GM12891 (cell line): ENCODE results near the gene CCDC9B.

Source experiments
- DNase-seq: peaks from one replicate; pipeline ENCODE4 v3.0.0; 2011; ENCODE audit warnings: low spot score; ENCODE audit not compliant: insufficient read length
- FAIRE-seq: peaks from 2 replicates; lab custom pipeline; 2011; peaks lifted over from hg19 to GRCh38; lab: Jason Lieb, UNC
- PAX5 ChIP-seq: IDR thresholded peaks from 2 replicates; pipeline ENCODE4 v1.6.1; 2011; ENCODE audit warnings: low read length, moderate library complexity, mild to moderate bottlenecking; ENCODE audit not compliant: insufficient read depth, severe bottlenecking
- POLR2A ChIP-seq: IDR thresholded peaks from 2 replicates; pipeline ENCODE4 v1.6.1; 2011; ENCODE audit warnings: low read depth, low read length, control low read depth
- POLR2AphosphoS5 ChIP-seq: IDR thresholded peaks from 2 replicates; pipeline ENCODE4 v1.6.1; 2011; ENCODE audit warnings: low read depth, low read length, control low read depth
- POU2F2 ChIP-seq: IDR thresholded peaks from 2 replicates; pipeline ENCODE4 v1.6.1; 2011; ENCODE audit warnings: low read depth, mild to moderate bottlenecking, control low read depth, low read length, moderate library complexity
- SPI1 ChIP-seq: IDR thresholded peaks from 2 replicates; pipeline ENCODE4 v1.6.1; 2011; ENCODE audit warnings: low read depth, low read length, control low read depth
- TAF1 ChIP-seq: IDR thresholded peaks from 2 replicates; pipeline ENCODE4 v1.6.1; 2011; ENCODE audit warnings: low read depth, low read length, control low read depth

The CCDC9B gene

GRCh38 chr15:40320931-40321371, 19.8 kb downstream of the CCDC9B start:
- no peak for DNase-seq
- TF ChIP-seq POLR2AphosphoS5 = no peak
- no peak for TF ChIP-seq PAX5
- no peak for TF ChIP-seq SPI1
- TF ChIP-seq POU2F2 = no peak
- no peak for TF ChIP-seq TAF1
- no peak for TF ChIP-seq POLR2A

GRCh38 chr15:40320409-40320808, 20.3 kb downstream of the CCDC9B start:
- FAIRE-seq (no peak), DNase-seq (no peak)
- TF ChIP-seq POLR2AphosphoS5 (no peak), POU2F2 (no peak), POLR2A (no peak), SPI1 (no peak)

More at GRCh38 chr15:40320931-40321371, 19.8 kb downstream of the CCDC9B start:
- FAIRE-seq = peak; percentile 79

GRCh38 chr15:40317580-40317979, 23.2 kb downstream of the CCDC9B start:
- TF ChIP-seq SPI1 = peak; percentile 67
- TF ChIP-seq POLR2AphosphoS5 = no peak
- no peak for TF ChIP-seq POU2F2
- FAIRE-seq (no peak), DNase-seq (no peak)

- TF ChIP-seq TAF1 = no peak
- TF ChIP-seq SPI1 = no peak
- TF ChIP-seq PAX5 = no peak
- no peak for TF ChIP-seq POU2F2
- TF ChIP-seq POLR2AphosphoS5 = no peak
- TF ChIP-seq POLR2A = no peak
- FAIRE-seq = no peak
- no peak for DNase-seq
Measured at GRCh38 chr15:40316931-40317330, 23.8 kb downstream of the CCDC9B start.

- DNase-seq (no peak), FAIRE-seq (no peak)
- no peak for TF ChIP-seq POLR2A
- no peak for TF ChIP-seq TAF1
- TF ChIP-seq POU2F2 = no peak
- TF ChIP-seq POLR2AphosphoS5 = no peak
- TF ChIP-seq PAX5 = no peak
- TF ChIP-seq SPI1 = no peak
Measured at GRCh38 chr15:40314723-40315276, 25.9 kb downstream of the CCDC9B start.

GRCh38 chr15:40313531-40314398, 27.0 kb downstream of the CCDC9B start:
- no peak for FAIRE-seq
- DNase-seq = no peak
- TF ChIP-seq POLR2A (no peak), POU2F2 (no peak), SPI1 (no peak), TAF1 (no peak), POLR2AphosphoS5 (no peak), PAX5 (no peak)

- TF ChIP-seq POLR2AphosphoS5 (no peak), PAX5 (no peak), SPI1 (no peak), TAF1 (no peak), POLR2A (no peak), POU2F2 (no peak)
- FAIRE-seq (no peak), DNase-seq (no peak)
Measured at GRCh38 chr15:40312370-40313158, 28.2 kb downstream of the CCDC9B start.

GRCh38 chr15:40310993-40311392, 29.7 kb downstream of the CCDC9B start:
- TF ChIP-seq TAF1 = no peak
- TF ChIP-seq POU2F2 = no peak
- no peak for TF ChIP-seq SPI1
- TF ChIP-seq POLR2AphosphoS5 = no peak
- TF ChIP-seq PAX5 = no peak
- no peak for TF ChIP-seq POLR2A
- FAIRE-seq = no peak
- no peak for DNase-seq
